HCT116 (cell line): ENCODE data around the gene RCAN2.

Source experiments
- CBX3 ChIP-seq: IDR thresholded peaks from 2 replicates; pipeline ENCODE4 v1.6.1; 2012; ENCODE audit warnings: low read depth
- ELF1 ChIP-seq: IDR thresholded peaks from 2 replicates; pipeline ENCODE4 v1.6.1; 2012; ENCODE audit warnings: low read depth, borderline replicate concordance
- EZH2 ChIP-seq: fragments of 200-600 bp; sonication (generic); IDR thresholded peaks from 2 replicates; pipeline ENCODE4 v1.6.1; 2017; ENCODE audit warnings: antibody characterized with exemption, mixed run types
- EZH2phosphoT487 ChIP-seq: fragments of 200-600 bp; IDR thresholded peaks from 2 replicates; pipeline ENCODE4 v1.6.1; 2018; ENCODE audit warnings: antibody characterized with exemption, borderline replicate concordance
- POLR2A ChIP-seq: IDR thresholded peaks from 2 replicates; pipeline ENCODE4 v1.7.0; 2011; ENCODE audit warnings: borderline replicate concordance; ENCODE audit not compliant: insufficient read depth, insufficient read length; ENCODE audit errors: extremely low read depth
- POLR2AphosphoS5 ChIP-seq: IDR thresholded peaks from 2 replicates; pipeline ENCODE4 v1.6.1; 2011; ENCODE audit warnings: mild to moderate bottlenecking, low read depth, low read length, moderate library complexity
- RAD21 ChIP-seq: IDR thresholded peaks from 2 replicates; pipeline ENCODE4 v1.6.1; 2012; ENCODE audit warnings: low read depth, mild to moderate bottlenecking
- REST ChIP-seq: IDR thresholded peaks from 2 replicates; pipeline ENCODE4 v1.6.1; 2012; ENCODE audit warnings: low read depth
- ZFX ChIP-seq: fragments of 450-650 bp; IDR thresholded peaks from 2 replicates; pipeline ENCODE4 v1.6.1; 2017
- ZNF274 ChIP-seq: fragments of 200-500 bp; sonication (Bioruptor generic); IDR thresholded peaks from 2 replicates; pipeline ENCODE4 v1.6.1; 2014; ENCODE audit warnings: mild to moderate bottlenecking, low read depth, low read length, inconsistent platforms
- TF ChIP-seq, protein P1 (sequence below), 3 experiments: fragments of 200-600 bp in 1 of 3; sonication (generic) in 1 of 3; IDR thresholded peaks in 2 of 3; conservative IDR thresholded peaks in 1 of 3; 2 replicates each; pipeline ENCODE4 v1.5.1; 2012 to 2017; ENCODE audit warnings: low read depth in 2 of 3, low read length in 2 of 3, antibody characterized with exemption in 1 of 3, borderline replicate concordance in 1 of 3, control low read depth in 1 of 3, mild to moderate bottlenecking in 1 of 3, mixed read lengths in 1 of 3, mixed run types in 1 of 3, moderate library complexity in 1 of 3; ENCODE audit not compliant: insufficient read depth in 1 of 3

DNA sequence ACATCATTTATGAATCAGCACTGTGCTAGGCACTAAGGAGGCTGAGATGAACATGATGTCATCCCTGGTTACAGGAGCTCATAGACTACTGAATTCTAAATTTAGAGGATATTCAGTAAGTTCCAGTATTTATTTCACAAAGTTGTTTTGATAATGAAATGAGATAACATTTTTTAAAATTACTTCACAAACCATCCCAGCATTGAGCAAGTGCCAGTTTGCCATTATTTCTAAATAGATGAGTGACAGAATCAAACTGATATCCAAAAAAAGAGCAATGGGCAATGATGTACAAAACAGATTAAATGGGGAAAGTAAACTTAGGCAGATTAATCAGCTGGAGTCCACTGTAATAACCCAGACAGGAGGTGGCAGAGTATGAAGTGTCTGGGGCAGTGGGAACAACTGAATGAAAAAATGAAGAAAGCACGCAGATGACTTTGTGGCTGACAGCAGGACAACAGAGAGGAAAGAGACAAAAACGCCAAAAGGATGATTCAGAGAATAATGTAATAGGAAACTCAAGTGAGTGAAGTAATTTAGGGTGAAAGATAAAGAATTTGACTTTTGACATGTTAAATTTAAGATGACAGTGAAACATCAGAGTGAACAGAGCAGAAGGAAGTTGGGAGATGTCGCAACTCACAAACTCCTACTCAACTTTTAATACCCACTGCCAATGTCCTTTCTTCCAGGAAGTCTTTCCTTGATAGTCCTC is 70.2 kb downstream of the RCAN2 start:
- no peak for TF ChIP-seq ELF1
- no peak for TF ChIP-seq POLR2AphosphoS5
- no peak for TF ChIP-seq EZH2phosphoT487
- TF ChIP-seq POLR2A: no peak
- TF ChIP-seq, protein P1, sequence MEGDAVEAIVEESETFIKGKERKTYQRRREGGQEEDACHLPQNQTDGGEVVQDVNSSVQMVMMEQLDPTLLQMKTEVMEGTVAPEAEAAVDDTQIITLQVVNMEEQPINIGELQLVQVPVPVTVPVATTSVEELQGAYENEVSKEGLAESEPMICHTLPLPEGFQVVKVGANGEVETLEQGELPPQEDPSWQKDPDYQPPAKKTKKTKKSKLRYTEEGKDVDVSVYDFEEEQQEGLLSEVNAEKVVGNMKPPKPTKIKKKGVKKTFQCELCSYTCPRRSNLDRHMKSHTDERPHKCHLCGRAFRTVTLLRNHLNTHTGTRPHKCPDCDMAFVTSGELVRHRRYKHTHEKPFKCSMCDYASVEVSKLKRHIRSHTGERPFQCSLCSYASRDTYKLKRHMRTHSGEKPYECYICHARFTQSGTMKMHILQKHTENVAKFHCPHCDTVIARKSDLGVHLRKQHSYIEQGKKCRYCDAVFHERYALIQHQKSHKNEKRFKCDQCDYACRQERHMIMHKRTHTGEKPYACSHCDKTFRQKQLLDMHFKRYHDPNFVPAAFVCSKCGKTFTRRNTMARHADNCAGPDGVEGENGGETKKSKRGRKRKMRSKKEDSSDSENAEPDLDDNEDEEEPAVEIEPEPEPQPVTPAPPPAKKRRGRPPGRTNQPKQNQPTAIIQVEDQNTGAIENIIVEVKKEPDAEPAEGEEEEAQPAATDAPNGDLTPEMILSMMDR (IDR thresholded peaks at IDR 0.05 in 2 of 3, conservative IDR thresholded peaks at IDR 0.05 in 1 of 3; ENCODE audit: borderline replicate concordance in 1 of 3, insufficient read depth in 1 of 3, low read depth in 2 of 3, low read length in 2 of 3): no peak
- TF ChIP-seq ZFX: no peak
- 0 out of 2 replicates have a peak, but pooled peaks have one; percentile 14 for TF ChIP-seq RAD21
- TF ChIP-seq EZH2: no peak
- TF ChIP-seq ZNF274: no peak
- TF ChIP-seq CBX3: no peak
- no peak for TF ChIP-seq REST
